EL (cell line): ENCODE results near the gene AIF1L.

Experiments used
- DNase-seq: peaks from one replicate; pipeline ENCODE4 v3.0.0-alpha.2; 2016

The AIF1L gene

DNA sequence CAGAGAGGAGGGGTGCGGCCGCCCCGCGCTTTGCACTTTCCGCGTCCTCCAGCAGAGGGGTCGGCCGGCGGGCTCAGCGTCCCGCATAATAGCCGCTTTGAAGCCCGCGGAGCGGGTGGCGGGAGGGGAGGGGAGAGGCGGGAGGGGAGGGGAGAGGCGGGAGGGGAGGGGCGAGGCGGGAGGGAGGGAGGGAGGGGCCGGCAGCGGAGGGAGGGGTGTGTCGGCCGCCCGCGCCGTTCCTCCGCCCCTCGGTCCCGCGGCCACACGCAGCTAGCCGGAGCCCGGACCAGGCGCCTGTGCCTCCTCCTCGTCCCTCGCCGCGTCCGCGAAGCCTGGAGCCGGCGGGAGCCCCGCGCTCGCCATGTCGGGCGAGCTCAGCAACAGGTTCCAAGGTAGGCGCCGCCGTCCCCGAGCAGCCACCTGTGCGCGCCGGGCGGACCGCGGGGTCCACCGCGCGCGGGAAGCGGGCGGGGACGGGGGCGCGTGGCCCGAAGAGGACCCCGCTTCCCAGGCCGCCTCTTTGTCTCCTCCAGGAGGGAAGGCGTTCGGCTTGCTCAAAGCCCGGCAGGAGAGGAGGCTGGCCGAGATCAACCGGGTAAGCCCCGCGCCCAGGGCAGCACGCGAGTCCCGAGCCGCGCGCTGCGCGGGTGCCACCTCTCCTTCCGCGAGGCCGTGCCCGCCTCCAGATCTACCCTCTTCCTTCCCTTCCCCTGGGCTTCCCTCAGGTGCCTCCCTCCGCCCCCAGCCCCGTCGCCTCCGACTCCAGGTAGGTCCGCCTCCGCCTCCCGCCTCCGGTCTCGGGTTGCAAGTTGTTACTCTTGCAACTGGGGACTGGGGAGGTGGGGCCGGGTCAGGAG lies at the start of gene AIF1L:
AIF1L (plus strand) TSS at position 263 of the 857 bp plus-strand sequence; CDS start at position 362, 99 bp downstream.
- peak; percentile 15 for DNase-seq

DNA sequence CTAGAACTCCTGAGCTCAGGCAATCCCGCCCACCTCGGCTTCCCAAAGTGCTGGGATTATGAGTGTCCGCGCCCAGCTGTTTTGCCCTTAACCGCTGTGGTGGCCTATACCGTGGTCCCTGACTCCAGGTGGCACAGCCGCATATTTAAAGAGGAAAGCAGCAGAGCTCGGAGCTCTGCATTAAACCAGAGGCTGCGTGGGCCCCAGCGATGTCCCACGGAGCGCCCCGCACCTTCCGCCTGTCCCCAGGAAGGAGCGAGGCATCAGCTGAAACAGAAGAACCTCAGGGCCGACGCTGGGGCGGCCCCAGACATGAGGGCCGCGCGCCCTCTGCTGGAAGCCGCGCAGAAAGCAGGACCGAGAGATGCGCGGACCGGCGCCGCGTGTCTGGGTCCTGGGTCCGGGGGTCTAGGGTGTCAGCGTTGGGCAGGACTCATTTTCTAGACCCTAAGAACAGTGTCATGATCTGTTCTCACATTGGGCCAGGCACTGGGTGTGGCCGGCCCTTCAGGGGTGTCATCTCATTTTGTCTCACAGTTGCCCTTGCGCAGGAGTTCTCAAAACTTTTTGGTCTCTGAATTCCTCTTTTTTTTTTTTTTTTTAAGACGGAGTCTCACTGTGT lies 49.6 kb upstream of the AIF1L start:
- peak; percentile 62 for DNase-seq

DNA sequence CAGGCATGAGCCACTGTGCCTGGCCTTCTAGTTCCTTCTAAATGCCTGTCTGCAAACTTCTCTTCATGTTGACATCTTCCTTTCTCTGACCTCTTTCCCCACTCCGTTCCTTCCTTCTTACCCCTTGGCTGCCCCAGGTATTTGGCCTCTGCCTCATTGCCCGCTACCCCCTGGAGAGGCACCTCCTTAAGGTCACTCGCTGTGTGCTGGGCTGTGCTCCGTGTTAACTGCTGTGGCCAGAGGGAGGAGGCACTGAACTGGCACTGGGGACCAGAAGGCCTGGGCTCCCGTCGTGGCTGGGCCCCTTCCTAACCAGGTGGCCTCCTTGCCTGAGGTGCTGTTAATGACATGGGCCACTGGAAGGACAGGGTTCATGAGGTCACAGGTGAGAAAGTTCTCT lies 48.0 kb upstream of the AIF1L start:
- no peak for DNase-seq

DNA sequence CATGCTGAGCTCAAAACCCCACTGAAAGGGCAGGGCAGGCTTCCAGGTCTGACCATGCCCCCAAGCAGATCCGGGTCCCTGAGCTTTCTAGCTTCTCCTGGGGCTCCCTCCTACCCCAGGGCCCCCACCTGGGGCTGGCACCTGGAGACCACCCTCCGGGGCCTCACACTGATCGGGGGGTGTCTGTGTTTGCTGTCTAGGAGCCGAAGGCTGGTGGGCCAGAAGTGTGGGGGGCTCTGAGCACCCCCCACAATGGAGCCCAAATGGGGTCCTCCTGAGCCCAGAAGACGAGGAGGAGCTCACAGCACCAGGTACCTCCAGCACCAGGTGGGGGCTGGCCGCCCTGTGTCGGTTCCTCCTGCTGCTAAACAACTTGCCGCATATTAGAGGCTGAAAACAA lies 47.5 kb upstream of the AIF1L start:
- no peak for DNase-seq

DNA sequence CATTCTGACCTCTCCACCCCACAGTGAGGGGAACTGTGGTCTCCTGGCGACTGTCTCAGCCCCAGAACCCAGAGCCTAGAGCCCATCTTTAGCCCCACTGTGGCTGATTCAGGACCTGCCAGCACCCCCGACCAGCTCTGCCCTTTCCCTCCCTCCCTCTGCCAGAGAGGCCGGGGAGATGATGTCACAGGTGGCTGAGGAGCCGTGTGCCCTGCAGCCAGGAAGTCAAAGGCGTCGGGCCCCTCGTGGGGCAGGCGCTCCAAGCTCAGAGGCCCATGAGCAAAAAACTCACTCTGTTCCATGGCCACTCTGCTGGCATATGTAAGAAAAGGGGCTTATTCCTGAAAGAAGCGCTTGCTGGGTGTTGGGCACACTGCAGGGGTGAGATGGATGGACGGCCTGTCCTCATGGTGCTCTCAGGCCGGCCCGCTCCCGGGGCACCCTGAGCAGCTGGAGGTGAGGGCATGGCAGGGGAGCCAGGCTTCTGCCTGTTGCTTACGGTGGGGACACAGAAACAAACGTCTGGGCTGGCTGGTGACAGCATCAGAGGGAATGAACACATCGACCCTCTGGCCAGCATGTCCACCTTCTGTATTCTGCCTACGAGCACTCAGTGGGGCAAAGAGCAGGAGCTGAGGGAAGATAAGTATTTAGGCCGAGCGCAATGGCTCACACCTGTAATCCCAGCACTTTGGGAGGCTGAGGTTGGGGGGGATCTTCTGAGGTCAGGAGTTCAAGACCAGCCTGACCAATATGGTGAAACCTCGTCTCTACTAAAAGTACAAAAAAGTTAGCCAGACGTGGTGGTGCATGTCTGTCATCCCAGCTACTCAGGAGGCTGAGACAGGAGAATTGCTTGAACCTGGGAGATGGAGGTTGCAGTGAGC lies 46.3 kb upstream of the AIF1L start:
- peak; percentile 29 for DNase-seq

DNA sequence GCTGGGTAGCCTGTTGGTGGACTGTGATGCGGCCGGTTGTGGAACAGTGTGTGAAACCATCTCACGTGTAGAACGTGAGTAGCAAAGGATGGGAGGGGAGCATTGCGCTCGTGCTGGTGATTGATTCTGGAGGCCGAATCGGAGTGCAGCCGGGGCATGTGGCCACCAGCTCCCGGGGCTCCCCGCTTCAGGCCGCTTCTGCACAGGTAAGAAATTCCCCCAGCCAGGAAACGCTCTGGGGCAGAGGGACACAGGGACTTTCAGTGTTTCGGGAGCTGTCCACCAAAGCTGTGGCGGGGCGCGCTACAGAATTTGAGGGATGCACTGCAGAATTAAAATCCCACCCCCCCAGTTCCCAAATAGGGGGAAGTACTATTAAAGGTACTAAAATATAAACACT lies 45.5 kb upstream of the AIF1L start:
- DNase-seq: no peak

DNA sequence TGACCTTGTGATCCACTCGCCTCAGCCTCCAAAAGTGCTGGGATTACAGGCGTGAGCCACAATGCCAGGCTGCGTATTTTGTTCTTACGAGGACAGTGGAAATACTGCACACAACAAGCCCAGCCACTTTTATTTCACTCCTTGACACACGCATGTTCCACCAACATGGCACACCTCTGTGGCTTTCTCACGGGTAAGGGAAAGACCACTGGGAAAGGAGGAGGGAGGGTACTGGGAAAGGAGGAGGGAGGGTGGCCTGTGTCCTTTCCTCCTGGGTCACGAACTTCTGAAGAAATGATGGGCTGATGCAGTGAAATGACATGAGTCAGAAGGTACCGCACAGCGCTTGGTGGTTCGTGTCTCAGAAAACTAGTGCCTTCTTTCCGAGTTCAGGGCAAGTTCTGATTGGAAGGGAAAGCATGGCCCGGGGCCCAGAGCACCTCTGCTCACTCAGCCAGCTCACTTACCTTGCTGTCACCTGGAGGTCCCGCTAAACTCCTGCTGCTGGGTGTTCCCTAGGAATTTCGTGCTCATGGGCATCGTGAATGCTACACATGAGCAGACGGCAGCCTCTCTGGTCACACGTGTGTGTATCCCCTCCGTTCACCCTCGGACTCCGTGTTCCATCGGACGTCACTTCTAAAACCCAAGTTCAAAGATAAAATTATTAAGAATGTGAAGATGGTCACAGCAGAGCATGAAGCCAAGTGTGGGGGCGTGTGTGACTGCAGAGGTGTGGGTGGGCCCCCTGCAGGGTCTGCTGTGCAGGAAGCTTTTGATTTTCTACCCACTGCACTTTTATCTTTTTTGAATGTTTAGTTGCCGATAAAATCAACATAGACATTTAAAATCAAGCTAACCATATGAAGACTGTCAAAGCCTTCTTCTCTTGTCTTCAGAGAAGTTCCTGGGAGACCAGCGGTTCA lies 44.5 kb upstream of the AIF1L start:
- DNase-seq: no peak

DNA sequence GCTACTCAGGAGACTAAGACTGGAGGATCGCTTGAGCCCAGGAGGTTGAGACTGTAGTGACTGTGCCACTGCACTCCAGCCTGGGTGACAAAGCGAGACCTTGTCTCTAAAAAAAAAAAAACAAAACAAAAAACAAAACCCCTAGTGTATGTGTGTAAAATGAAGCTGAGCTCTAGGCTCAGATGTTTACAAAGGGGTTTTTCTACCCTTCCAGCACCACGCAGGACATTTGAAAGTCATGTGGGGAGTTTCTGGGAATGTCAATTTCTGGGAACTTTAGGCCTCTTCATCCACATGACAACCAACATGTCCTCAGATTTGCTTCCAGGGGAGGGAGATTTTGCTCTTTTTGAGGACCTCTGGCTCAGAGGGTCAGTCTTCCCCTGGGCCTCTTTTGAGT lies 42.4 kb upstream of the AIF1L start:
- DNase-seq: no peak

DNA sequence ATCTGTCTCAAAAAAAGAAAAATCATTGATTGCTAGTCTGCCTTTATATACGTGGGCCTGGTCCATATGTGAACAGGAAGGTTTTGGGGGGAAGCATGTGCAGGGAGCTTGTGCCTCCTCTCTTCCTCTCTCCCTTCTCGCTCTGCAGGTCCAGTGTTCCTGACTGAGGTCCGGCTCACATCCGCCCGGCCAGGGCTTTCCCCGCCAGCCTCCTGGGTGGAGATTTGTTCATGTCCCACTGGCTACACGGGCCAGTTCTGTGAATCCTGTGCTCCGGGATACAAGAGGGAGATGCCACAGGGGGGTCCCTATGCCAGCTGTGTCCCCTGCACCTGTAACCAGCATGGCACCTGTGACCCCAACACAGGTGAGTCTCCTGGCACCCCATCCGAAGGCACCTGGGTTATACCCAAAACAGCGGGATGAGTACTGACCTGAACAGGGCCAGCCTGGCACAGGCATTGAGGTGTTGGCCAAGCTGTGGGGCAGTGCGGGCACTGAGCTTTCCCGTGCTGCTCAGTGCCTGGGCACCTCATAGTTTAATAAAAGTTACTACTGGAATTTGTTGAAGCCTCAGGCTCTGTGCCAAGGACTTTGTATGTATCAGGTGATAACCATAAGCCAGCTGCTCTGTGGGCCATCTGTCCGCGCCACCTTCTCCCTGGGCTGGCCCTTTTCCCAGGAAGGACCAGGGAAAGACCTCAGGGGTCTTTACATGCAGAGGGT lies 39.4 kb upstream of the AIF1L start:
- no peak for DNase-seq

DNA sequence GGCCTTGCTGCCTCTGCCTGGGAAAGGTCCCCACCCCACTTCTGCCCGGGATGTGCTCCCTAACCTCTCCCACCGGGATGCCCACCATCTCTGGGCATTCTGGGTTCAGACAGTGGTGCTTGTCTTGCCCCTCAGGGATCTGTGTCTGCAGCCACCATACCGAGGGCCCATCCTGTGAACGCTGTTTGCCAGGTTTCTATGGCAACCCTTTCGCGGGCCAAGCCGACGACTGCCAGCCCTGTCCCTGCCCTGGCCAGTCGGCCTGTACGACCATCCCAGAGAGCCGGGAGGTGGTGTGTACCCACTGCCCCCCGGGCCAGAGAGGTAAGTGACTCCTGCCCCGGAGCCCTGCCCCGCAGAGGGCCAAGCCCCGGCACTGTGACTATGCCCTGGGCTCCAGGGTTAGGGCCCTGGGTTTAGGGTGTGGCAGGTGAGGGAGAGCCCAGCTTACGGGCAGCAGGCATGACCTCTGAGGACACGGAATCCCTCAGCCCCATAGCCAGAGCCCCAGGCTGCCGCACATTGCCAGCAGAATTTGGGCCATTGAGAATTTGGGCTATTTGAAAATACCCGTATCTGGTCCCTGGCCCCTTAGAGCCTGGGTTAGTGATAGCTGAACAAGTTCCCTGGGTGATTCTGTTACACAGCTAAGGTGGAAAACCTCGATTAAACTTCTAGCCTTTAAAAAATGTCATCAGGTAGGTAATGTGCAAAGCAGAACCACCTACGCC lies 35.3 kb upstream of the AIF1L start:
- DNase-seq: no peak

DNA sequence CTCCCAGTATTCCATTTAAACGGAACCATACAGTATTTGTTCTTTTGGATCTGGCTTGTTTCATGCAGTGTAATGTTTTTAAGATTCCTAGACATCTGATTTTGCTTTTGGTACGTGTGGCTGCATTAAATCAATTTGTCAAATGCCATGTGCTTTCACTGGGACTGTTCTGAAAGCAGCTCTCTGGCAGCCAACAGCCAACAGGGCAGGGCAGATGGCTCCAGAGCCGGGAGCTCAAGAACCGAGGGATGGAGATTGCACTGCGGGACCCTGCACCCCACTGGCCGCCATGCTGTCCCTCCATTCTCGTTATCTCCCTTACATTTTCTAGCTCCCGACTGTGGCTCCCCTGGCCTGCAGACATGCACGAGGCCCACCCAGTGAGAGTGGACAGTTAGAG lies 33.4 kb upstream of the AIF1L start:
- DNase-seq: no peak

DNA sequence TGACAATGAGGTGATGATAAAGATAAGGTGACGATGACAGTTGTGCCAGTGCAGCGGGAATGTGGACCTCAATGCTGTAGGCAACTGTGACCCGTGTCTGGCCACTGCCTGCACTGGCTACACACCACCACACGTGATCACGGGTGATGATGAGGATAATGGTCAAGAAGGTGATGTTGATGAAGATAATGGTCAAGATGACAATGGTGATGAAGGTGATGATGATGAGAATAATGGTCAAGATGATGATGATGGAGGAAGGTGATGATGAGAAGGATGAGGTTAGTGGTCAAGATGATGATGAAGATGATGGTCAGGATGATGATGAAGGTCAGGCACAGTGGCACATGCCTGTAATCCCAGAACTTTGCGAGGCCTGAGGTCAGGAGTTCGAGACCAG lies 30.7 kb upstream of the AIF1L start:
- DNase-seq: no peak

DNA sequence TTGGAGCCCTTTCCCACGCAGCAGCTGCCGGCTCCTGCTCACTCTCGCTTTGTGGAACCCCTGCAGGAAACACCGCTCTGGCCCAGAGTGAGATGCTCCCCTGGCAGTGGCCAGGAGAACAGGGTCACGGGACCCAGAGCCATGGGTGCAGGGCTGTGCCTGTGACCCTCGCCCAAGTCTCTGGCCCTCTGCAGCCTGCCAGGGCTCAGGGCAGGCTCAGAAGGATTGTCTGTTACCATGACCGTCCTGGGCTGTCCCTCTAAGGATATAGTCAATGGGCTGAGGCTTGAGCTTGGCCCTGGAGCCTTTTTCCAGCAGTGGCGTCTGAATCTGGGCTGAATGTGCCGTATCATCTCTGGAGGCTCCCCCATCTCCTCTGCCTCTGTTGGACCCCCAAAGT lies 28.7 kb upstream of the AIF1L start:
- DNase-seq: no peak

DNA sequence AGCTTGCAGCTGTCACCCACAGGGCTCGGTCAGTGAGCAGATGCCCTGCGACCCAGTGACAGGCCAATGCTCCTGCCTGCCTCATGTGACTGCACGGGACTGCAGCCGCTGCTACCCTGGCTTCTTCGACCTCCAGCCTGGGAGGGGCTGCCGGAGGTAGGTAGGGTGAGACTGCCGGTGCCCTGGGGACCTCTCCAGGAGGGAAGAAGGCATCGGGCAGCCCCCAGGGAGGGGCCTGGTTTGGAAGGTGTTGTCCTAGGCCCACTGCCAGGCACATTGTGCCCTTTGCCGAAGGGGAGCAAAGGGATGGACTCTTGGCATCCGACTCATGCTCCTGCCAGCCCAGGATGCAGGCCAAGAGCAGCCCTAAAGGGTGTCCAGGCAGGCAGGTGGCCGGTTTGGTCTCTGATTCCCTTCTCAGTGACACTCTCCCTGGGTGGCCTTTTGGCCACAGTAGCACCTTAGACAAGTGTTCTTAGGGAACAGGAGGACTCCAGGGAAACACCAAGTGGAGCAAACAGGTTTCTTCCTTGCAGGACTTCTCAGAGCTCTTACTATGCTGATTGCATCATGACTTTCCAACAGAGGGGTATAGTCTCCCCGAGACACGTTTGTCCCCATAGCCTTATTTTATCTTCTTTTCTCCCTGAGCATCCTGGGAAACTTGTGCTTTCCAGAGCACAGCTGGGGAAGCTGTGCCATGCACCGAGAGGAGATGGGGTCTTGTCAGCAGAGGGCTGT lies 28.1 kb upstream of the AIF1L start:
- no peak for DNase-seq

DNA sequence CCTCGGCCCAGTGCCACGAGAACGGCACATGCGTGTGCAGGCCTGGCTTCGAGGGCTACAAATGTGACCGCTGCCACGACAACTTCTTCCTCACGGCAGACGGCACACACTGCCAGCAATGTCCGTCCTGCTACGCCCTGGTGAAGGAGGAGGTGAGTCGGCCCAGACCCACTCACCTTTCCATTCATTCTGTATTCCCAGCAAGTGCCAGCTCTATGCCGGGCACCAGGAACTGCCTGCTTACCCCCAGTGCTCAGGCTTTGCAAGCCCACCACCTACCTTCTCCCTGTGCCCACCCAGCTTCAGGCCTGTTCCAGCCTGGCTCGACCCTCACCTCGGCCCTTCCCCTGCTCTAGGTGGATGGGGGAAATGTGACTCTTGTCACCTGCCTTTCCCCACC lies 26.6 kb upstream of the AIF1L start:
- DNase-seq: no peak

DNA sequence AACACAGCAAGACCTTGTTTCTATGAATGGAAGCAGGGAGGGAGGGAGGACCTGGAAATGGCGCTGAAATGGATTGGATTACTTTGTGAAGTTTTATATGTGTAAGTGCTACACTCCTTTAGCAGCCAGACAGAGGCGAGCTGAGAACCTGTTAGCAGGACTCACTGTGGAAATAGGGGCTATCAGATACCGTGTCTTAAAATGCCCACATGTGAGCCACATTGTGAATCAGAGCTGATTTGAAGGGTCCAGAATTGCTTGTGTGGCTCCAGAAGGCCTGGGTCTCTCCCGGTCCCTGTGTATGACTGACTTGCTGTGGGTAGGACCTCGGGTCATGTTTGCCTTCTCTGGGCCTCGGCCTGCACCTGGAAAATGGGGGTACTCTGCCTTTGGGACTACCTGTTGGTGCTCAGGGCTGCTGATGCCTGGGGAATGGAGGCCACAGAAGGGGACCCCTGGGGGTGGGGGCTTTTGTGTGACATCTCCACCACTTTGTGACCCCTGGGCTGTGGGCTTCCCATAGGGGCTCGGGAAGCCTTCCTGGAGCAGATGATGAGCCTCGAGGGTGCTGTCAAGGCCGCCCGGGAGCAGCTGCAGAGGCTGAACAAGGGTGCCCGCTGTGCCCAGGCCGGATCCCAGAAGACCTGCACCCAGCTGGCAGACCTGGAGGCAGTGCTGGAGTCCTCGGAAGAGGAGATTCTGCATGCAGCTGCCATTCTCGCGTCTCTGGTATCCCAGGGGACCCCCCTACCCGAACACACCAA lies 24.0 kb upstream of the AIF1L start:
- no peak for DNase-seq

DNA sequence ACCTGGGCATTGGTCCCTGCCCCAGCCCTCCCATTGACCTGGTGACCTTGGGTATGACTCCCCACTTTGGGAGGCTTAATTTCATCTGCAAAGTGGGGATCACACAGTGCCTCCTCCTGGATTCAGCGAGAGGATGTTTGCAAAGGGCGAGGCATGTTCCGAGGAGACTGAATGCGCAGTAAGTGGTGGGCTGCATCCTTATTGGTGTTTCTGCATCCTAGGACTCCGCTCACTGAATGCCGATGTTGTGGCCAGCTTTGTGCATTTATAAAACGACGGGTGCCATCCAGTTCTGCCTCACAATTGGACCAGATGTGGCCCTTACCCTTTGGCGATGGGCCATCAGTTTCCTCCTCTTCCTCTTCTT lies 23.5 kb upstream of the AIF1L start:
- DNase-seq: no peak

DNA sequence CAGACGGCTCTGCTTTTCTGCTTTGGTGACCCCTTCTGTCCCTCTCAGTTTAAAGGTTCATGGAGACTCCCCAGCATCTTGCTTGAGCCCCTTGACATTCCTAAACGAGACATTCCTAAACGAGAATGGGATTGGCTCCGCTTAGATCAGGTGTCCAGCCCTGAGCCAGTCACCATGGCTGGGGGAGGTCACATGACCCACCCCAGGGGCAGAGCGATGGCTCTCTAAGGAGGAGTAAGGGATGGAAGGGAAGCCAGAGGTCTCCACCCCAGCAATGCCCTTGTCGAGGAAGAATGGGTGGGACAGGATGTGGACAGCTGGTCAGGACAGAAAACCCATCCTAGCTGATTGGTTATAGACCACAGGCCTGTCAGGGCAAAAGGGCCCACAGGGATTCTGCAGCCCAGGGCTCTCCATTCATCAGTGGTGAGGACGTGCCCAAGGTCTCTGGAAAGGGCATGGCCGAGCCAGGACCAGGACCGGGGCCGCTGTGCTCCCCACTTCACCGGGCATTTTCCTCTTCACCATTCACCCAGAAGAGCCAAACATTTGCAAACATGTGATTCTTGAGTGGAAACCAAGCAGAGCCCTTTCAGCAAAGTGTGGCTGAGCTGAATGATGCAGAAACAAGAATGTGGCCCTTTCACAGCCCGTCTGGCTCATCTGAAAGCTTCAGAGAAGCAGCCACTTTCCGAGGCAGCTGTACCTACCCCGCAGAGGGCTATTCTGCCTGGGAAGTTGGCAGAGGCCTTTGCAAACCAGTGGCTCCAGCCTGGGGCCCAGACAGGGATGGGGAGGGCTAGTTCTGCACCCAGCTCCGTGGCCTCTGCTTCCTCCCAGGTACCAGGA lies 19.8 kb upstream of the AIF1L start:
- DNase-seq: no peak
